ENCODE measurements around the gene KRTAP10-2.

GRCh38 chr21:44508711-44509445 lies 42.4 kb downstream of the KRTAP10-2 start:
- TF ChIP-seq CTCF (IDR thresholded peaks at IDR 0.05) (no peak), POLR2A (IDR thresholded peaks at IDR 0.05) (no peak), POLR2AphosphoS5 (IDR thresholded peaks at IDR 0.05; ENCODE audit: insufficient read depth in 1 of 2, low read depth in 1 of 2) (no peak)

All from vagina (tissue), 2 donors.